Lower lobe of right lung (tissue), 2 donors: ENCODE results near the gene SURF2. TPM values are rescaled to one million over a fixed set of nuclear protein-coding genes. Genes with fewer than 3 reads are reported as not detected.

Source experiments
- ATAC-seq, 2 donors: fragments of 200-7000 bp; cut with Tn5 transposase; one replicate each; pipeline ENCODE4 v1.9.1; 2020 to 2022; ENCODE audit warnings: mild to moderate bottlenecking in 2 of 2, moderate library complexity in 2 of 2
- DNase-seq: peaks from one replicate; pipeline ENCODE4 v3.0.0-alpha.2; 2020
- H3K27ac ChIP-seq: fragments of 200-600 bp; one replicate; pipeline ENCODE4 v1.8.0; 2022
- H3K27me3 ChIP-seq: fragments of 200-600 bp; one replicate; pipeline ENCODE4 v1.8.0; 2022; ENCODE audit warnings: low read depth
- H3K36me3 ChIP-seq: fragments of 200-600 bp; one replicate; pipeline ENCODE4 v1.8.0; 2022; ENCODE audit warnings: mild to moderate bottlenecking
- H3K4me1 ChIP-seq: fragments of 200-600 bp; one replicate; pipeline ENCODE4 v1.8.0; 2022
- H3K4me3 ChIP-seq: fragments of 200-600 bp; one replicate; pipeline ENCODE4 v1.8.0; 2022; ENCODE audit warnings: mild to moderate bottlenecking
- H3K9me3 ChIP-seq: fragments of 200-600 bp; one replicate; pipeline ENCODE4 v1.8.0; 2022
- CTCF ChIP-seq: fragments of 200-600 bp; IDR thresholded peaks from one replicate; pipeline ENCODE4 v1.8.0; 2022; ENCODE audit warnings: antibody characterized with exemption, mild to moderate bottlenecking
- intact Hi-C: fragments of 100-400 bp; cut with DNase I; formaldehyde crosslinking; loops from one replicate; pipeline ENCODE4 v1.11.0; 2022
- total RNA-seq: library from RNA; stranded (reverse); fragmentation: NEBNext Ultra II Directional; extraction: Animal tissue kit (Norgen Biotek cat#: 25700); gene quantifications from one replicate; pipeline ENCODE4 v1.2.1, GENCODE V29; 2021
- donor health status: DM: no; HTN: yes; CAD: no; lungs with severe emphysema.

SURF2 gene
- total RNA-seq, 1 donor from 2014 or later: 15.2 TPM

- Histone ChIP-seq H3K4me3 (no peak overlapping the region), H3K4me1 (peaks cover 60% of the 10 kb centered on the region), H3K9me3 (no peaks in the 10 kb centered on the region), H3K27me3 (no peaks in the 10 kb centered on the region), H3K27ac (no peak overlapping the region), H3K36me3 (peaks cover 92% of the 10 kb centered on the region)
- ATAC-seq (no peak), DNase-seq (no peak)
- intact Hi-C loops: no loop called here
- TF ChIP-seq CTCF: no peak
Observed at GRCh38 chr9:133367778-133368177, 11.4 kb downstream of the SURF2 start.

GRCh38 chr9:133368249-133368881 lies 12.0 kb downstream of the SURF2 start:
- peaks cover 92% of the 10 kb centered on the region for H3K36me3 ChIP-seq
- no peak for ATAC-seq

GRCh38 chr9:133369422-133369821 lies 13.1 kb downstream of the SURF2 start:
- intact Hi-C loops: no loop called here
- H3K27me3 ChIP-seq: no peaks in the 10 kb centered on the region
- no peak for ATAC-seq
- H3K27ac ChIP-seq: peak overlapping the region; percentile 26
- no peak for TF ChIP-seq CTCF
- H3K36me3 ChIP-seq: peaks cover 83% of the 10 kb centered on the region
- no peak for DNase-seq
- H3K9me3 ChIP-seq: no peaks in the 10 kb centered on the region
- H3K4me3 ChIP-seq: no peak overlapping the region
- H3K4me1 ChIP-seq: peaks cover 75% of the 10 kb centered on the region

More at GRCh38 chr9:133368249-133368881, 12.0 kb downstream of the SURF2 start:
- intact Hi-C loops: no loop called here
- H3K27ac ChIP-seq: no peak overlapping the region
- no peaks in the 10 kb centered on the region for H3K27me3 ChIP-seq
- TF ChIP-seq CTCF: no peak
- no peak for DNase-seq
- H3K9me3 ChIP-seq: no peaks in the 10 kb centered on the region
- H3K4me3 ChIP-seq: no peak overlapping the region
- peaks cover 66% of the 10 kb centered on the region for H3K4me1 ChIP-seq

GRCh38 chr9:133369933-133370332 lies 13.6 kb downstream of the SURF2 start:
- H3K27ac ChIP-seq: peak overlapping the region; percentile 26
- DNase-seq (no peak), ATAC-seq (peak; percentile 39 to 43)
- peaks cover 77% of the 10 kb centered on the region for H3K4me1 ChIP-seq
- H3K4me3 ChIP-seq: no peak overlapping the region
- TF ChIP-seq CTCF: no peak
- H3K36me3 ChIP-seq: peaks cover 78% of the 10 kb centered on the region
- intact Hi-C loops: no loop called here
- H3K27me3 ChIP-seq: no peaks in the 10 kb centered on the region
- H3K9me3 ChIP-seq: no peaks in the 10 kb centered on the region

- ATAC-seq (no peak), DNase-seq (no peak)
- no peak for TF ChIP-seq CTCF
- no peaks in the 10 kb centered on the region for H3K27me3 ChIP-seq
- H3K36me3 ChIP-seq: peaks cover 70% of the 10 kb centered on the region
- H3K27ac ChIP-seq: peak overlapping the region; percentile 26
- H3K4me3 ChIP-seq: peak overlapping the region; percentile 14
- H3K4me1 ChIP-seq: peaks cover 75% of the 10 kb centered on the region
- no peaks in the 10 kb centered on the region for H3K9me3 ChIP-seq
- intact Hi-C loops: no loop called here
Observed at GRCh38 chr9:133370685-133371084, 14.3 kb downstream of the SURF2 start.
